H1 (cell line): ENCODE results near the gene ZNF366. TPM values are rescaled to one million over a fixed set of nuclear protein-coding genes. Genes with fewer than 3 reads are reported as not detected.

ENCODE experiments used
- SRF ChIP-seq: IDR thresholded peaks from 2 replicates; pipeline ENCODE4 v1.6.1; 2011; ENCODE audit warnings: mild to moderate bottlenecking, low read depth, low read length, moderate library complexity
- polyA plus RNA-seq, 7 experiments: library from polyadenylated mRNA; depleted of rRNA in 3 of 7; stranded (reverse) in 5 of 7; unstranded in 2 of 7; fragments of >200 nt in 5 of 7; fragments of 200-250 nt in 2 of 7; gene quantifications; 1 replicate in 5 of 7; 2 replicates in 1 of 7; 4 replicates in 1 of 7; pipeline versions ENCODE4 v1.2.1 to v1.2.3, GENCODE V29; 2011 to 2013; ENCODE audit warnings: missing spikeins in 2 of 7, mixed read lengths in 2 of 7
- total RNA-seq: library from RNA; stranded (reverse); fragmentation: NEBNext Ultra II Directional; extraction: Animal tissue kit (Norgen Biotek cat#: 25700); gene quantifications from 2 replicates; pipeline ENCODE4 v1.2.1, GENCODE V29; 2021

Gene ZNF366
- total and polyA plus RNA-seq, 2 of the 8 experiments (the other 6 are each of a cell fraction or from before 2014, with no cell fraction given): not detected

DNA sequence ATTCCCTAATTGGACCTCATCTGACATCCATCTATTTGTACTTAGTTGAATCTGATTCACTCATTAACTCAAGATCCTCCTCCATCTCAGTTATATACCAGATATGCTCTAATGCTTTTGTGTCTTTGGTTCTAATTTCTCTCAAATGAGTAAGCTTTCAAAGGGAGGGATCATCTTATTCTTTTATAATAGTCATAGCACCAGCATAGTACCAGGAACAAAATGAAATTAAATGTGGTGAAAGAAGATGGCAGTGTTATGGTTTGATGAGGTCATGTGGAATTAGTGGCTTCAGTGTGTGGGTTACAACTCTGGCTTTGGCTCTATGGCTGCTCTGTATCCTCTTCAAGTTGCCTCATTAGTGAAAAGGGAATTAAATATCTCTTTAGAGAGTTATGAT lies 32.5 kb upstream of the ZNF366 start (continued):
- no peak for TF ChIP-seq SRF
